ENCODE data around the gene CACNA1C. TPM values are rescaled to one million over a fixed set of nuclear protein-coding genes. Genes with fewer than 3 reads are reported as not detected.

CACNA1C gene
- total RNA-seq, 1 experiment from 2014 or later: not detected

- intact Hi-C loops (cut with micrococcal nuclease; ENCODE audit: unreplicated experiment): no loop called here
- no peaks in the 10 kb centered on the region for H3K36me3 ChIP-seq (ENCODE audit: low read depth)
- CTCF ChIA-PET: no interaction called here
- no peaks in the 10 kb centered on the region for H3F3A ChIP-seq (ENCODE audit: insufficient read depth, low read depth)
- POLR2A ChIA-PET (ENCODE audit: unreplicated experiment): no interaction called here
- no peak overlapping the region for H3K27ac ChIP-seq
- no TSS peak for BruUV-seq (replicated peaks)
- H4K20me1 ChIP-seq (ENCODE audit: insufficient read depth): no peaks in the 10 kb centered on the region
- H3K4me2 ChIP-seq: no peak overlapping the region
- H2AFZ ChIP-seq: no peak overlapping the region
- no peaks in the 10 kb centered on the region for H3K4me1 ChIP-seq (replicated peaks; ENCODE audit: insufficient read depth)
- no peaks in the 10 kb centered on the region for H3K79me2 ChIP-seq (ENCODE audit: low read depth)
- peaks cover 96% of the 10 kb centered on the region for H3K27me3 ChIP-seq (ENCODE audit: insufficient read depth, low read depth)
- H3K9me2 ChIP-seq (ENCODE audit: insufficient read depth): no peaks in the 10 kb centered on the region
- TF ChIP-seq EZH2 (IDR thresholded peaks at IDR 0.05; ENCODE audit: low read depth): no peak
- TF ChIP-seq CTCF (conservative IDR thresholded peaks at IDR 0.05): no peak
- H3K9me3 ChIP-seq (ENCODE audit: insufficient read depth, low read depth): no peaks in the 10 kb centered on the region
- no peak for DNase-seq
- no peak overlapping the region for H3K4me3 ChIP-seq
These were observed 401.9 kb downstream of the CACNA1C start for GRCh38 chr12:2454601-2455177.

DNA sequence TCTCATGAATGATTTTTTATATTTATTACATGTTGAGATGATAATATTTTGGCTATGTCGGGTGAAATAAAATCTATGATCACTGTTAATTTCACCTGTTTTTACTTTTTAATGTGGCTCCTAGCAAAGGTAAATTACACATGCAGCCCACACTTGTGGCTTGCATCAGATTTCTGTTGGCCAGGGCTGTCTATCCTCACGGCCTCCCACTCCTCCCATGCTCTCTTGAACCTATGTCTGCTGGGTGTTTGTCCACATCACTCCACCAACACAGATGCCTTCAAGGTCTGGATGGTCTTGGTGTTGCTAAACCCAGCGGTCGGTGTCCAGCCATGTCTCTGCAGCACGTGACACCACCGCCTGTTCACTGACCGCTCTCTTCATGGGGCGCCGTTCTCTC, 402.6 kb downstream of the CACNA1C start:
- no TSS peak for BruUV-seq (replicated peaks)
- H3K4me2 ChIP-seq: no peak overlapping the region
- H3K4me3 ChIP-seq: no peak overlapping the region
- CTCF ChIA-PET: no interaction called here
- H3K9me3 ChIP-seq (ENCODE audit: insufficient read depth, low read depth): no peaks in the 10 kb centered on the region
- POLR2A ChIA-PET (ENCODE audit: unreplicated experiment): no interaction called here
- DNase-seq: no peak
- H3K27ac ChIP-seq: no peak overlapping the region
- intact Hi-C loops (cut with micrococcal nuclease; ENCODE audit: unreplicated experiment): no loop called here
- H3K79me2 ChIP-seq (ENCODE audit: low read depth): no peaks in the 10 kb centered on the region
- H3K9me2 ChIP-seq (ENCODE audit: insufficient read depth): no peaks in the 10 kb centered on the region
- H3K36me3 ChIP-seq (ENCODE audit: low read depth): no peaks in the 10 kb centered on the region
- H2AFZ ChIP-seq: no peak overlapping the region
- H3K27me3 ChIP-seq (ENCODE audit: insufficient read depth, low read depth): peaks cover 98% of the 10 kb centered on the region
- no peaks in the 10 kb centered on the region for H3K4me1 ChIP-seq (replicated peaks; ENCODE audit: insufficient read depth)
- H4K20me1 ChIP-seq (ENCODE audit: insufficient read depth): no peaks in the 10 kb centered on the region
- TF ChIP-seq EZH2 (IDR thresholded peaks at IDR 0.05; ENCODE audit: low read depth) (no peak; the same call in 1 of the 2 replicates), CTCF (conservative IDR thresholded peaks at IDR 0.05) (no peak)
- no peaks in the 10 kb centered on the region for H3F3A ChIP-seq (ENCODE audit: insufficient read depth, low read depth)

DNA sequence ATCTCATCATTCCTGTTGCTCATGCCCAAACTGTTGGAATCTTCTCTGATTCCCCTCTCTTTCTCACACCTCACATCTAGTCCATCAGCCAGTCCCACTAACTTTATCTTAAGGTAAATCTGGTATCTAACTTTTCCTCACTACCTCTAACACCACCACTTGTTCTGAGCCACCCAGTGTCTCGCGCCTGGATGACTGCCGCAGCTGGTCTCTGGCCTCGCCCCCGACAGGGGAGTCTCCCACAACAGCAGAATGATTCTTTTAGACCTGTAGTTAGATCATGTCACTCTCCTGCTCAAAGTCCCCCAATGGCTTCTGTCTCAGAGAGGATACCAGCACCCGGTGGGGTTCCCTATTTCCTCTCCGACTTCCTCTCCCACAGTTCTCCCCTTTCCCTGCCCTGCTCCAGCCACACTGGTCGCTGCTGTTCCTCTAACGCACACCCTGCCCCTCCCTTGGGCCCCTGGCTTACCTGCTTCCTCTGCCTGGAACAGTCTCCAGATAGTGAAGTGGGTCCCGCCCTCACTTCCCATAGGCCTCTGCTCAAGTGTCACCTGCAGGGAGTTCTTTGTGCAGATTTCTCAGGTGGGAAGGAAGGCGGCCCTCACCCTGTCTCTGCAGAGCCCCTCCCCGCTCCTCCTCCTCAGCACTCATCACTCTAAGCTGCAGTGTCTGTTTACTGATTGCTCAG, 403.5 kb downstream of the CACNA1C start:
- no TSS peak for BruUV-seq (replicated peaks)
- H2AFZ ChIP-seq: no peak overlapping the region
- peaks cover 98% of the 10 kb centered on the region for H3K27me3 ChIP-seq (ENCODE audit: insufficient read depth, low read depth)
- H3K36me3 ChIP-seq (ENCODE audit: low read depth): no peaks in the 10 kb centered on the region
- CTCF ChIA-PET: no interaction called here
- no peak for TF ChIP-seq EZH2 (IDR thresholded peaks at IDR 0.05; ENCODE audit: low read depth)
- no peak for TF ChIP-seq CTCF (conservative IDR thresholded peaks at IDR 0.05)
- intact Hi-C loops (cut with micrococcal nuclease; ENCODE audit: unreplicated experiment): no loop called here
- POLR2A ChIA-PET (ENCODE audit: unreplicated experiment): no interaction called here
- H3K4me1 ChIP-seq (replicated peaks; ENCODE audit: insufficient read depth): no peaks in the 10 kb centered on the region
- no peak overlapping the region for H3K27ac ChIP-seq
- no peak overlapping the region for H3K4me3 ChIP-seq
- H3K4me2 ChIP-seq: no peak overlapping the region
- no peaks in the 10 kb centered on the region for H3K9me2 ChIP-seq (ENCODE audit: insufficient read depth)
- no peaks in the 10 kb centered on the region for H3F3A ChIP-seq (ENCODE audit: insufficient read depth, low read depth)
- H4K20me1 ChIP-seq (ENCODE audit: insufficient read depth): no peaks in the 10 kb centered on the region
- no peaks in the 10 kb centered on the region for H3K79me2 ChIP-seq (ENCODE audit: low read depth)
- DNase-seq: no peak
- no peaks in the 10 kb centered on the region for H3K9me3 ChIP-seq (ENCODE audit: insufficient read depth, low read depth)

Measured in PC-9 (cell line).